ENCODE results near the gene TMEM244. TPM values are rescaled to one million over a fixed set of nuclear protein-coding genes. Genes with fewer than 3 reads are reported as not detected.

Gene TMEM244
- total and polyA plus RNA-seq, 2 donors from 2014 or later: not detected

GRCh38 chr6:129866688-129867087 is 5.6 kb upstream of the TMEM244 start:
- H3K27me3 ChIP-seq (ENCODE audit: control insufficient read depth, insufficient read depth, low read length): no peaks in the 10 kb centered on the region
- H3K9me3 ChIP-seq (ENCODE audit: control insufficient read depth in 2 of 3, insufficient read depth in 1 of 3, low read length in 3 of 3): no peaks in the 10 kb centered on the region
- FAIRE-seq: no peak
- no peak overlapping the region for H3K4me3 ChIP-seq (ENCODE audit: low read length in 3 of 3)
- DNase-seq: no peak
- TF ChIP-seq CTCF (IDR thresholded peaks at IDR 0.05; ENCODE audit: borderline replicate concordance, extremely low read depth, insufficient read depth): no peak
- H3K36me3 ChIP-seq (ENCODE audit: control insufficient read depth in 2 of 3, insufficient read depth in 3 of 3, low read length in 3 of 3): no peaks in the 10 kb centered on the region
- intact Hi-C loops (cut with DNase I): no loop called here
- no peak overlapping the region for H3K9ac ChIP-seq (ENCODE audit: low read length in 3 of 3)
- H3K27ac ChIP-seq (ENCODE audit: low read depth in 2 of 2, low read length in 2 of 2): no peak overlapping the region
- H3K4me1 ChIP-seq (ENCODE audit: control insufficient read depth in 2 of 3, insufficient read depth in 2 of 3, low read depth in 1 of 3, low read length in 3 of 3): no peaks in the 10 kb centered on the region

DNA sequence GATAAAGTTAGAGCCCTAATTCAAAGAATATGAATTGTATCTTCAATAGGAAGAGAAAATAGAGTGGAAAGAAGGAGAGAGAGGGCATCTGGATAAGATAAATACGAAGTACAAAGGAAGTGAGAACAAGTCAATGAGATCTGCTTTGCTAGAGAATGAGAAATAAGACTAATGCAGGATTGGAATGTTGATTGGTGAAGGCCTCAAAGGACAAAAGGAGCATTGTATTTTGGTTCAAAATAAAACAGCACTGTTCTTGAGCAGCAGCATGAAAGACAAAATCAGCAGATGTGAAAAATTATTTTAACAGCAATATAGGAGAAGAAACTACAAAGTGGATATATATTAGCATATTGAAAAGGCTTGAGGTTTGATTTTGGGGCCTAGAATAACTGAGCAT is 5.1 kb upstream of the TMEM244 start:
- Histone ChIP-seq H3K4me3 (ENCODE audit: low read length in 3 of 3) (no peak overlapping the region), H3K27ac (ENCODE audit: low read depth in 2 of 2, low read length in 2 of 2) (no peak overlapping the region), H3K36me3 (ENCODE audit: control insufficient read depth in 2 of 3, insufficient read depth in 3 of 3, low read length in 3 of 3) (no peaks in the 10 kb centered on the region), H3K9ac (ENCODE audit: low read length in 3 of 3) (no peak overlapping the region), H3K27me3 (ENCODE audit: control insufficient read depth, insufficient read depth, low read length) (no peaks in the 10 kb centered on the region), H3K4me1 (ENCODE audit: control insufficient read depth in 2 of 3, insufficient read depth in 2 of 3, low read depth in 1 of 3, low read length in 3 of 3) (no peaks in the 10 kb centered on the region), H3K9me3 (ENCODE audit: control insufficient read depth in 2 of 3, insufficient read depth in 1 of 3, low read length in 3 of 3) (no peaks in the 10 kb centered on the region)
- intact Hi-C loops (cut with DNase I): no loop called here
- DNase-seq: no peak
- FAIRE-seq: no peak
- no peak for TF ChIP-seq CTCF (IDR thresholded peaks at IDR 0.05; ENCODE audit: borderline replicate concordance, extremely low read depth, insufficient read depth)

- FAIRE-seq (no peak), DNase-seq (no peak)
- Histone ChIP-seq H3K36me3 (ENCODE audit: control insufficient read depth in 2 of 3, insufficient read depth in 3 of 3, low read length in 3 of 3) (no peaks in the 10 kb centered on the region), H3K9ac (ENCODE audit: low read length in 3 of 3) (no peak overlapping the region), H3K4me3 (ENCODE audit: low read length in 3 of 3) (no peak overlapping the region), H3K27ac (ENCODE audit: low read depth in 2 of 2, low read length in 2 of 2) (no peak overlapping the region), H3K4me1 (ENCODE audit: control insufficient read depth in 2 of 3, insufficient read depth in 2 of 3, low read depth in 1 of 3, low read length in 3 of 3) (no peaks in the 10 kb centered on the region), H3K27me3 (ENCODE audit: control insufficient read depth, insufficient read depth, low read length) (no peaks in the 10 kb centered on the region), H3K9me3 (ENCODE audit: control insufficient read depth in 2 of 3, insufficient read depth in 1 of 3, low read length in 3 of 3) (no peaks in the 10 kb centered on the region)
- intact Hi-C loops (cut with DNase I): no loop called here
- TF ChIP-seq CTCF (IDR thresholded peaks at IDR 0.05; ENCODE audit: borderline replicate concordance, extremely low read depth, insufficient read depth): no peak
These were observed 3.9 kb upstream of the TMEM244 start for GRCh38 chr6:129865013-129865412.

DNA sequence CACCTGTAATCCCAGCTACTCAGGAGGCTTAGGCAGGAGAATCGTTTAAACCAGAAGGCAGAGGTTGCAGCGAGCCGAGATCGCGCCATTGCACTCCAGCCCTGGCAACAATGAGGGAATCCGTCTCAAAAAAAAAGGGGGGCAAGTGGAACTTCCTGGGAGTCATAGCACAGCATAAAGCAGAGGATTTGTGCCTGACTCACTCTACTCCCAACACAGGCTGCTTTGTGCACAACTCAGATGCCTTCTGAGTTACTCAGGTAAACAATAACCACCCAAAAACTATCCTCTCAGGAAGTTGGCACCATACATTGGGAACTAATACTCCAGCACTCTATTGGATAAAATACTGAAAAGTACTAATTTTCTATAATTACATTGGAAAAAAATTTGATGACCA is 2.5 kb upstream of the TMEM244 start:
- no peaks in the 10 kb centered on the region for H3K36me3 ChIP-seq (ENCODE audit: control insufficient read depth in 2 of 3, insufficient read depth in 3 of 3, low read length in 3 of 3)
- DNase-seq (no peak), FAIRE-seq (no peak)
- H3K27me3 ChIP-seq (ENCODE audit: control insufficient read depth, insufficient read depth, low read length): no peaks in the 10 kb centered on the region
- intact Hi-C loops (cut with DNase I): no loop called here
- no peak overlapping the region for H3K27ac ChIP-seq (ENCODE audit: low read depth in 2 of 2, low read length in 2 of 2)
- no peak for TF ChIP-seq CTCF (IDR thresholded peaks at IDR 0.05; ENCODE audit: borderline replicate concordance, extremely low read depth, insufficient read depth)
- H3K4me1 ChIP-seq (ENCODE audit: control insufficient read depth in 2 of 3, insufficient read depth in 2 of 3, low read depth in 1 of 3, low read length in 3 of 3): no peaks in the 10 kb centered on the region
- H3K4me3 ChIP-seq (ENCODE audit: low read length in 3 of 3): no peak overlapping the region
- no peak overlapping the region for H3K9ac ChIP-seq (ENCODE audit: low read length in 3 of 3)
- no peaks in the 10 kb centered on the region for H3K9me3 ChIP-seq (ENCODE audit: control insufficient read depth in 2 of 3, insufficient read depth in 1 of 3, low read length in 3 of 3)

Measured in kidney (tissue), 14 donors.